Suprapubic skin (tissue), 4 donors: Measurements from ENCODE around the gene GFOD2. TPM values are rescaled to one million over a fixed set of nuclear protein-coding genes. Genes with fewer than 3 reads are reported as not detected.
A peak's percentile ranks its signal among the peaks of the same experiment; 100 is the strongest.

Experiments
- DNase-seq, 2 donors: peaks; one replicate each; pipeline ENCODE4 v3.0.0-alpha.2; 2019; ENCODE audit warnings: low spot score in 2 of 2
- H3K27ac ChIP-seq: fragments of 200-600 bp; sonication (generic); one replicate; pipeline ENCODE4 v1.5.1; 2019
- H3K27me3 ChIP-seq: fragments of 200-600 bp; sonication (generic); one replicate; pipeline ENCODE4 v1.5.1; 2019
- H3K36me3 ChIP-seq: fragments of 200-600 bp; sonication (generic); one replicate; pipeline ENCODE4 v1.5.1; 2019
- H3K4me1 ChIP-seq: fragments of 200-600 bp; sonication (generic); one replicate; pipeline ENCODE4 v1.5.1; 2019
- H3K4me3 ChIP-seq: fragments of 200-600 bp; sonication (generic); one replicate; pipeline ENCODE4 v1.5.1; 2019; ENCODE audit warnings: mild to moderate bottlenecking
- H3K9me3 ChIP-seq: fragments of 200-600 bp; sonication (generic); one replicate; pipeline ENCODE4 v1.5.1; 2019
- CTCF ChIP-seq, 2 donors: fragments of 200-600 bp in 1 of 2; fragments of 450-650 bp in 1 of 2; sonication (generic) in 1 of 2; IDR thresholded peaks; one replicate each; pipeline ENCODE4 v1.5.1; 2016 to 2019; ENCODE audit warnings: antibody characterized with exemption in 2 of 2, mild to moderate bottlenecking in 1 of 2, moderate library complexity in 1 of 2
- EP300 ChIP-seq: sonication (generic); formaldehyde crosslinking; IDR thresholded peaks from one replicate; pipeline ENCODE4 v1.6.1; 2017; ENCODE audit warnings: antibody characterized with exemption
- POLR2A ChIP-seq, 2 donors: fragments of 450-650 bp; IDR thresholded peaks; one replicate each; pipeline ENCODE4 v1.6.1; 2017; ENCODE audit warnings: antibody characterized with exemption in 2 of 2, mild to moderate bottlenecking in 2 of 2, moderate library complexity in 2 of 2
- POLR2AphosphoS5 ChIP-seq, 3 donors: sonication (generic); formaldehyde crosslinking; IDR thresholded peaks; one replicate each; pipeline ENCODE4 v1.6.1; 2017; ENCODE audit warnings: antibody characterized with exemption in 3 of 3
- WGBS: methylation state at CpG from one replicate; pipeline ENCODE4 v1.1.5; 2018; 5-methylcytosine and 5-hydroxymethylcytosine counted together
- total RNA-seq, 4 donors: library from RNA; depleted of rRNA; stranded (reverse); fragments of >200 nt; gene quantifications; one replicate each; pipeline ENCODE4 v1.1.0, GENCODE V29; 2016

The GFOD2 gene
- total RNA-seq, 4 donors from 2014 or later, result 18.3 to 31.1 (median 25.9) TPM

DNA sequence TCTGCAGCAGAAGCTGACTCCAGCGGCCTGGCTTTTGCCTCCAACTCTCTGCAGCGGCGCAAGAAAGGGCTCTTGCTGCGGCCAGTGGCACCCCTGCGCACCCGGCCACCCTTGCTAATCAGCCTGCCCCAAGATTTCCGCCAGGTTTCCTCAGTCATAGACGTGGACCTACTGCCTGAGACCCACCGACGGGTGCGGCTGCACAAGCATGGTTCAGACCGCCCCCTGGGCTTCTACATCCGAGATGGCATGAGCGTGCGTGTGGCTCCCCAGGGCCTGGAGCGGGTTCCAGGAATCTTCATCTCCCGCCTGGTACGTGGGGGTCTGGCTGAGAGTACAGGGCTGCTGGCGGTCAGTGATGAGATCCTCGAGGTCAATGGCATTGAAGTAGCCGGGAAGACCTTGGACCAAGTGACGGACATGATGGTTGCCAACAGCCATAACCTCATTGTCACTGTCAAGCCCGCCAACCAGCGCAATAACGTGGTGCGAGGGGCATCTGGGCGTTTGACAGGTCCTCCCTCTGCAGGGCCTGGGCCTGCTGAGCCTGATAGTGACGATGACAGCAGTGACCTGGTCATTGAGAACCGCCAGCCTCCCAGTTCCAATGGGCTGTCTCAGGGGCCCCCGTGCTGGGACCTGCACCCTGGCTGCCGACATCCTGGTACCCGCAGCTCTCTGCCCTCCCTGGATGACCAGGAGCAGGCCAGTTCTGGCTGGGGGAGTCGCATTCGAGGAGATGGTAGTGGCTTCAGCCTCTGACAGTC, 57.0 kb downstream of the GFOD2 start:
- H3K9me3 ChIP-seq, result no peaks in the 10 kb centered on the region
- TF ChIP-seq POLR2A (IDR thresholded peaks at IDR 0.05) (no peak), CTCF (IDR thresholded peaks at IDR 0.05) (no peak), POLR2AphosphoS5 (IDR thresholded peaks at IDR 0.05) (no peak), EP300 (no peak)
- no peak overlapping the region for H3K4me3 ChIP-seq
- H3K27me3 ChIP-seq, result no peaks in the 10 kb centered on the region
- peaks cover 27% of the 10 kb centered on the region for H3K36me3 ChIP-seq
- peak in 1 of 2 donors; percentile 66 for DNase-seq
- H3K27ac ChIP-seq, result no peak overlapping the region
- H3K4me1 ChIP-seq, result peaks cover 43% of the 10 kb centered on the region
- WGBS, result 90% methylated on average over 11 of the region's 34 CpGs

DNA sequence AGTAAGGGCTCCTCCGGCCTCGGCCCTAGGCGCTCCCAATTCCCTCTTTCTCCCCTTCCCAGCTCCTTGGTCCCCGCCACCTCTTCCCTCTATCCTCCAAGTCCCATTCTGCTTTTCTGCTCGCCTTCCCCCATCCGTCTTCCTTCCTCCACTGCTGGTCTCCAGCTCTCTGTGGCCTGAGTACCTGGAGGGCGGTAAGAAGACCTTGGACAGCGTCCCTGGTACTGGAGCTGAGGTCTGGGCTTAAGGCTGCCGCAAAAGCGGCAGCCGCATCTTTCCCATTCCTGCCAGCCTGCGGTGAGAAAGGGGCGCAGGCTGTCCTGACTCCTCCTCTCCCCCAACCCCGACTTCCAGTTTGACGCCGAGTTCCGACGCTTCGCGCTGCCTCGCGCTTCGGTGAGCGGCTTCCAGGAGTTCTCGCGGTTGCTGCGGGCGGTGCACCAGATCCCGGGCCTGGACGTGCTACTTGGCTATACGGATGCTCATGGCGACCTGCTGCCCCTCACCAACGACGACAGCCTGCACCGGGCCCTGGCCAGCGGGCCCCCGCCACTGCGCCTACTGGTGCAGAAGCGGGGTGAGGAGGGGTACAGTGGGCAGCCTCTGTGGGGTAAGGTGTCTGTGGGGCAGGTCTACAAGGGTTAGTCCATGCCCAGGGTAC, 57.9 kb downstream of the GFOD2 start:
- Histone ChIP-seq H3K9me3 (no peaks in the 10 kb centered on the region), H3K4me3 (peak overlapping the region; percentile 76), H3K27ac (peak overlapping the region; percentile 90), H3K36me3 (peaks cover 31% of the 10 kb centered on the region), H3K27me3 (no peaks in the 10 kb centered on the region), H3K4me1 (peaks cover 35% of the 10 kb centered on the region)
- peak in 1 of 2 donors; percentile 73 for DNase-seq
- TF ChIP-seq POLR2AphosphoS5 (IDR thresholded peaks at IDR 0.05), result no peak
- no peak for TF ChIP-seq CTCF (IDR thresholded peaks at IDR 0.05)
- no peak for TF ChIP-seq EP300
- TF ChIP-seq POLR2A (IDR thresholded peaks at IDR 0.05), result no peak
- 14% methylated on average over 18 of the region's 39 CpGs for WGBS

- Histone ChIP-seq H3K27me3 (no peaks in the 10 kb centered on the region), H3K4me3 (peak within 1 kb of the TSS; percentile 76), H3K36me3 (peaks cover 31% of the 10 kb centered on the region), H3K4me1 (peaks cover 29% of the 10 kb centered on the region), H3K9me3 (no peaks in the 10 kb centered on the region), H3K27ac (peak within 1 kb of the TSS; percentile 90)
- DNase-seq, result peak; percentile 97
- WGBS, result 0% methylated on average over 7 of the region's 48 CpGs
- TF ChIP-seq POLR2AphosphoS5 (IDR thresholded peaks at IDR 0.05) (peak in 2 of 3 donors; percentile 31 to 79), CTCF (IDR thresholded peaks at IDR 0.05) (no peak), EP300 (no peak), POLR2A (IDR thresholded peaks at IDR 0.05) (no peak)
Measured at GRCh38 chr16:67660564-67661028, 58.5 kb downstream of the GFOD2 start, which contains the start of gene PARD6A. TSS of gene PARD6A (plus strand) at chr16:67660960. CDS start at chr16:67661039, 79 bp downstream.

DNA sequence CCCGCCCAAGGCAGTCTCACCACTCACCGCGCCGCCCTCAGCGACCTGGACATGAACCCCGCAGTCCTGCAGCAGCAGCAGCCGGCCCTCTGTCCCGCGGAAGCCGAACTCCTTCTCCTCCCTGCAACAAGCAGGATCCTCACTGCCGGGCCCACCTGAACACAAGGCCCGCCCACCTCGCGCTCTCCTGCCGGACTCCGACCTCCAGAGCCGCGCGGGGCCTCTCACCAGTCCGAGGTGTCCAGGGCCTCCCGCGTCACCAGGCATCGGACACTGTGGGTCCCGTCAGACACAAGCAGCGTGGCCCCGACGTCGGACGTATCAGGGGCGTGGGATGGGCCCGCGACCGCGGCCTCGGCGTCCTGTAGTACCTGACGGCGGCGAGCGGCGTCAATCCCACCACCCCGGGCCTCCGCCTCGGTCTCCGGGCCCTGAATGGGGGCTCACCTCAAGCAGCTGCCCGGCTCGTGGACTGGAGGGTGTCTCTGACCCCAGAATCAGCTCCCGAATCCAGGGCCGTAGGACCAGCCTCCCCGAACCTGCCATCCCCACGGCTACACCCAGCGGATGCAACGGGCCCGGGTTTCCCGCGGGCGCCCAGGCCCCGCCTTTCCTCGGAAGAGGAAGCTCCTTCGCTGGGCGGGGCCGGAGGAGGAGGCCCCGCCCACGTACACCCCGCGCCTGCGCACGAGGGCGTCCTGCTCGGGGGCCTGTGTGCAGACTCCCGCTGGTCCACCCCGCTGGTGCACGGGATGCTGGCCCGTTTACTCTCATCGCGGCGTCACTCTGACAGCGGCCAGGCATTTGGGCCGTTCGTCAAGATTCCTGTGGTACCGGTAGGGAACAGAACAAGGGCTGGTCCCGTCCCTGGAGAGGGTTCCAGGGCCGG, 59.2 kb downstream of the GFOD2 start, which contains the start of gene ACD:
TSS of gene ACD (minus strand) at position 586 of the 889 bp plus-strand sequence. CDS start at position 546, 40 bp downstream.
- 3% methylated on average over 13 of the region's 83 CpGs for WGBS
- Histone ChIP-seq H3K9me3 (no peaks in the 10 kb centered on the region), H3K4me1 (peaks cover 24% of the 10 kb centered on the region), H3K36me3 (peaks cover 31% of the 10 kb centered on the region), H3K27me3 (peaks cover 2% of the 10 kb centered on the region), H3K4me3 (peak within 1 kb of the TSS; percentile 76), H3K27ac (peak within 1 kb of the TSS; percentile 90)
- DNase-seq, result peak; percentile 93
- TF ChIP-seq POLR2A (IDR thresholded peaks at IDR 0.05) (peak in 1 of 2 donors; percentile 31), POLR2AphosphoS5 (IDR thresholded peaks at IDR 0.05) (peak in 1 of 3 donors; percentile 16), CTCF (IDR thresholded peaks at IDR 0.05) (no peak), EP300 (no peak)
